Measurements from ENCODE around the gene PARD6A. TPM values are rescaled to one million over a fixed set of nuclear protein-coding genes. Genes with fewer than 3 reads are reported as not detected.
A peak's percentile ranks its signal among the peaks of the same experiment; 100 is the strongest.

Gene PARD6A
- total and polyA plus RNA-seq, 12 donors: 1.5 to 49.1 (median 8.9) TPM

GRCh38 chr16:67662653-67663010 lies 1.9 kb downstream of the PARD6A start:
- no peak overlapping the region for H3K27ac ChIP-seq
- H3K4me3 ChIP-seq: no peak overlapping the region
- no peak for DNase-seq
- no peaks in the 10 kb centered on the region for H3K9me3 ChIP-seq (replicated peaks in 1 of 3)
- intact Hi-C loops (cut with DNase I): loop anchor here (5.0 kb wide), 1 partner anchor 100 kb away; the partner anchor contains the start of gene CTCF (in 2 of the 2)
- no peaks in the 10 kb centered on the region for H3K27me3 ChIP-seq
- H3K4me1 ChIP-seq (replicated peaks in 1 of 2): peaks cover 18 to 32% of the 10 kb centered on the region in 2 donors
- H3K36me3 ChIP-seq (replicated peaks in 1 of 2): peaks cover 0 to 10% of the 10 kb centered on the region in 2 donors
- no peak for TF ChIP-seq CTCF (IDR thresholded peaks at IDR 0.05)
- TF ChIP-seq POLR2A (IDR thresholded peaks at IDR 0.05): no peak

DNA sequence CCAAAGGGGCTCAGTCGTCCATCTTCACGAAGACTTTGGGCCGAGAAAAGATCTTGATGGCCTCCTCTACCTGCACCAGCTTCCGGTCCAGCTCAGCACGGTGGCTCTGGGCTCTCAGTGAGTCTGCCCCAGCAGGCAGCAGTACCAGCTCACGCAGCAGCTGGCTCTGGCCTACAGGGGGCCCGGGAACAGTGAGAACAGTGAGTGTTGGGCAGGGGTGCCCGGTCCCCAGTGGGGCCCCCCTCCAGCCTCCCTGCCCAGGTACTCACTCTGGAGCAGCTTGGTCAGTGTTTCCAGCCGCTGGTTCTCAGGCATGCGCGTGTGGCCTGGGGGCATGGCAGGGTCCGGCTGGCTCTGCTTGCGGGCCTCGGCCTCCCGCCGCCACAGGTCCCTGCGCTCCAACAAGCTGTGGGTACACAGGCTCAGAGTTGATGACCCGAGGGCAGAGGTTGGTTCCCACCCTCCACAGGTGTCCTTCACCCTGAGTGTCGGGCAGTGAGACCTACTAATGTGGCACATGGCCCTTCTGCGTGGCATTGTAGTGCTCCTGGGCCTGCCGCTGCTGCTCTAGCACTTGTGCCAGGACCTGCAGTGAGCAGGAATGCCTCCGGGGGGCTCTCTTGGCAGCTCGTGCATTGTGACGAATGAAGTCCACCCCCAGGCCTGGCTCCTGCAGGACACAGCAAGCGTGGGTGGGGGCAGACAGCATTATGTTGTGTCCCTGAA lies 2.6 kb downstream of the PARD6A start:
- Histone ChIP-seq H3K27ac (peak overlapping the region in 1 of 5 donors; percentile 5), H3K4me3 (no peak overlapping the region), H3K4me1 (replicated peaks in 1 of 2) (peaks cover 19 to 38% of the 10 kb centered on the region in 2 donors), H3K36me3 (replicated peaks in 1 of 2) (peaks cover 0 to 10% of the 10 kb centered on the region in 2 donors), H3K9me3 (replicated peaks in 1 of 3) (no peaks in the 10 kb centered on the region), H3K27me3 (no peaks in the 10 kb centered on the region)
- DNase-seq: peak in 1 of 7 donors; percentile 74
- intact Hi-C loops (cut with DNase I): loop anchor here (5.0 kb wide), 1 partner anchor 101 kb away; the partner anchor contains the start of gene CTCF (in 2 of the 2)
- 83 to 89% (median 85%) methylated on average over 7 to 25 of the region's 25 CpGs for WGBS, 4 donors
- no peak for TF ChIP-seq POLR2A (IDR thresholded peaks at IDR 0.05)
- no peak for TF ChIP-seq CTCF (IDR thresholded peaks at IDR 0.05)

DNA sequence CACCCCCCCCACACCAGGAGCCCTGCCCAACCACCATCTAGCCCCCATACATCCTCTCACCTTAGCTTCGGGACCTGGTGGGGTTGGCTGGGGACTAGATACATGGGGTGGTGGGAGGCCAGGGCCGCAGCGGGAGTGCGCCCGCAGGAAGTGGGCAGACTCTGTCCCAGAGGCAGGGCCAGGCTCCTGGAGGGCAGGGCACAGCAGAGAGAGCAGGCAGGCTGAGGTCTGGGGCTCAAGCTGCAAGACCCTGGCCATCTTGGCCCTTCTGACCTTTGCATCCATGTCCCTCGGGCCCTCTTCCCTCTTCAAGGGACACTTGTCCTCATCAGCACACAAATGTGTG lies 3.1 kb downstream of the PARD6A start:
- peaks cover 19 to 38% of the 10 kb centered on the region in 2 donors for H3K4me1 ChIP-seq (replicated peaks in 1 of 2)
- no peak for TF ChIP-seq CTCF (IDR thresholded peaks at IDR 0.05)
- no peak for TF ChIP-seq POLR2A (IDR thresholded peaks at IDR 0.05)
- peaks cover 0 to 10% of the 10 kb centered on the region in 2 donors for H3K36me3 ChIP-seq (replicated peaks in 1 of 2)
- peak overlapping the region in 1 of 5 donors; percentile 5 for H3K27ac ChIP-seq
- H3K9me3 ChIP-seq (replicated peaks in 1 of 3): no peaks in the 10 kb centered on the region
- intact Hi-C loops (cut with DNase I): loop anchor here (5.0 kb wide), 1 partner anchor 102 kb away; the partner anchor contains the start of gene CTCF (in 2 of the 2)
- no peak for DNase-seq
- WGBS, 4 donors: 73 to 95% (median 88%) methylated on average over 1 to 6 of the region's 6 CpGs
- no peaks in the 10 kb centered on the region for H3K27me3 ChIP-seq
- no peak overlapping the region for H3K4me3 ChIP-seq

GRCh38 chr16:67664258-67664657 lies 3.5 kb downstream of the PARD6A start:
- Histone ChIP-seq H3K27ac (no peak overlapping the region), H3K27me3 (no peaks in the 10 kb centered on the region), H3K36me3 (replicated peaks in 1 of 2) (peaks cover 0 to 10% of the 10 kb centered on the region in 2 donors), H3K4me3 (no peak overlapping the region), H3K4me1 (replicated peaks in 1 of 2) (peaks cover 16 to 35% of the 10 kb centered on the region in 2 donors), H3K9me3 (replicated peaks in 1 of 3) (no peaks in the 10 kb centered on the region)
- TF ChIP-seq CTCF (IDR thresholded peaks at IDR 0.05) (no peak), POLR2A (IDR thresholded peaks at IDR 0.05) (no peak)
- 83 to 91% (median 87%) methylated on average over 4 of the region's 4 CpGs for WGBS, 4 donors
- intact Hi-C loops (cut with DNase I): loop anchor here (5.0 kb wide), 1 partner anchor 102 kb away; the partner anchor contains the start of gene CTCF (in 2 of the 2)
- no peak for DNase-seq

Measured in adrenal gland (tissue), 12 donors.